Kidney (tissue), 14 donors: ENCODE results near the gene ARL15. TPM values are rescaled to one million over a fixed set of nuclear protein-coding genes. Genes with fewer than 3 reads are reported as not detected.

Source experiments
- DNase-seq, 5 donors: peaks; one replicate each; pipeline ENCODE4 v3.0.0-alpha.2; 2013 to 2020
- FAIRE-seq: peaks from 2 replicates; lab custom pipeline; 2012; peaks lifted over from hg19 to GRCh38; lab: Jason Lieb, UNC
- H3K27ac ChIP-seq, 2 donors: one replicate each; pipeline ENCODE4 v1.7.0; 2013; ENCODE audit warnings: low read depth in 2 of 2, low read length in 2 of 2, inconsistent platforms in 1 of 2
- H3K27me3 ChIP-seq: one replicate; pipeline ENCODE4 v1.7.1; 2013; ENCODE audit warnings: low read length, inconsistent platforms; ENCODE audit not compliant: control insufficient read depth, insufficient read depth
- H3K36me3 ChIP-seq, 3 donors: one replicate each; pipeline versions ENCODE4 v1.7.0 to v1.7.1; 2013; ENCODE audit warnings: low read length in 3 of 3, control low read depth in 1 of 3, inconsistent platforms in 1 of 3; ENCODE audit not compliant: insufficient read depth in 3 of 3, control insufficient read depth in 2 of 3
- H3K4me1 ChIP-seq, 3 donors: one replicate each; pipeline versions ENCODE4 v1.7.0 to v1.7.1; 2013; ENCODE audit warnings: low read length in 3 of 3, inconsistent platforms in 1 of 3, low read depth in 1 of 3; ENCODE audit not compliant: control insufficient read depth in 2 of 3, insufficient read depth in 2 of 3
- H3K4me3 ChIP-seq, 3 donors: one replicate each; pipeline versions ENCODE4 v1.7.0 to v1.8.1; 2013; ENCODE audit warnings: low read length in 3 of 3, control low read depth in 1 of 3, inconsistent platforms in 1 of 3
- H3K9ac ChIP-seq, 3 donors: one replicate each; pipeline versions ENCODE4 v1.7.0 to v1.7.1; 2013; ENCODE audit warnings: low read length in 3 of 3, control low read depth in 1 of 3, inconsistent platforms in 1 of 3
- H3K9me3 ChIP-seq, 3 donors: one replicate each; pipeline versions ENCODE4 v1.7.0 to v1.7.1; 2013; ENCODE audit warnings: low read length in 3 of 3, control low read depth in 1 of 3, inconsistent platforms in 1 of 3; ENCODE audit not compliant: control insufficient read depth in 2 of 3, insufficient read depth in 1 of 3
- intact Hi-C: fragments of 100-400 bp; cut with DNase I; formaldehyde crosslinking; loops from one replicate; pipeline ENCODE4 v1.11.1; 2022
- polyA plus RNA-seq: library from polyadenylated mRNA; stranded (reverse); fragments of 350-450 nt; fragmentation: Illumina TruSeq; extraction: RNeasy Lipid Tissue Mini Kit (QIAGEN cat#74804); gene quantifications from one replicate; pipeline ENCODE4 v1.2.3, GENCODE V29; 2014; ENCODE audit warnings: low read depth, low replicate concordance; ENCODE audit not compliant: insufficient read depth
- total RNA-seq: library from RNA; stranded (reverse); fragmentation: NEBNext Ultra II Directional; extraction: Animal tissue kit (Norgen Biotek cat#: 25700); gene quantifications from one replicate; pipeline ENCODE4 v1.2.1, GENCODE V29; 2021
- TF ChIP-seq, protein P1 (sequence below): IDR thresholded peaks from 3 replicates; pipeline ENCODE4 v1.5.1; 2012; ENCODE audit warnings: mild to moderate bottlenecking, moderate library complexity, borderline replicate concordance; ENCODE audit not compliant: insufficient read depth; ENCODE audit errors: extremely low read depth
- donor health status: control.
- donor health status: control.
- donor health status: control.
- donor health status: control.
- donor health status: control.
- donor health status: DM: yes; HTN: yes; CAD: no.
- donor health status: Normal renal cell carcinoma (clear cell type).

The ARL15 gene
- total and polyA plus RNA-seq, 2 donors from 2014 or later: 21.1 to 36.6 TPM

DNA sequence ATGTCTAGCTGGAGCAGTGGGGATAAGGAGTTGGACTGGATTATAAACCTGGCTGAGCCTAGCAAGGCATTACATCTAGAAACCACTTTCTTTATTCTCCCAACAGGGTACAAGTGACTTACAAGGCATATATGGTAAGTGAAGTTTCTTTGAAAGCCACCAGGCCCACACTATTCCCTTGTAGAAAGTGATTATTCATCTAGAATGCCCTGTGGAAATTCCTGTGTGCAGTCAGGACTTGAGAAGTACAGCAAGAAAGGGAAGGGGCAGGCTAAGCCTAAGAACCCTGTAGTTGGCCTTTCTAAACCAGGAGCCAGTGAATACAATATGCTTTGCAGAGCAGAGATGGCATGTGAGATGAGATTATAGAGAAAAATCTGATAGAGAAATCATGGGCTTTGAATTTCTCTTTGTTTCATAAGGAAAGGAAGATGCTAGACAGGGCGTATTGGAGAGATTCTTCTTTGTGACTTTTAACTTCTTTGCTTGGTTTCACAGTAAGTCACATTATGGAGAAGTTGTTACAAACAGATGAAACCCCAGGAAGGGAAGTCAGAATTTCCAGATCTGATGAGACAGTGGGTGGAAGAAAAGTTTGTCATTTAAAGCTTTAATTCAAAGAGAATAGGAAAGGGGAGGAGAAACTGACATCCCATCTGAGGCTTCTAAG is 428.2 kb downstream of the ARL15 start:
- DNase-seq: no peak
- intact Hi-C loops: no loop called here
- H3K27me3 ChIP-seq: no peaks in the 10 kb centered on the region
- TF ChIP-seq, protein P1, sequence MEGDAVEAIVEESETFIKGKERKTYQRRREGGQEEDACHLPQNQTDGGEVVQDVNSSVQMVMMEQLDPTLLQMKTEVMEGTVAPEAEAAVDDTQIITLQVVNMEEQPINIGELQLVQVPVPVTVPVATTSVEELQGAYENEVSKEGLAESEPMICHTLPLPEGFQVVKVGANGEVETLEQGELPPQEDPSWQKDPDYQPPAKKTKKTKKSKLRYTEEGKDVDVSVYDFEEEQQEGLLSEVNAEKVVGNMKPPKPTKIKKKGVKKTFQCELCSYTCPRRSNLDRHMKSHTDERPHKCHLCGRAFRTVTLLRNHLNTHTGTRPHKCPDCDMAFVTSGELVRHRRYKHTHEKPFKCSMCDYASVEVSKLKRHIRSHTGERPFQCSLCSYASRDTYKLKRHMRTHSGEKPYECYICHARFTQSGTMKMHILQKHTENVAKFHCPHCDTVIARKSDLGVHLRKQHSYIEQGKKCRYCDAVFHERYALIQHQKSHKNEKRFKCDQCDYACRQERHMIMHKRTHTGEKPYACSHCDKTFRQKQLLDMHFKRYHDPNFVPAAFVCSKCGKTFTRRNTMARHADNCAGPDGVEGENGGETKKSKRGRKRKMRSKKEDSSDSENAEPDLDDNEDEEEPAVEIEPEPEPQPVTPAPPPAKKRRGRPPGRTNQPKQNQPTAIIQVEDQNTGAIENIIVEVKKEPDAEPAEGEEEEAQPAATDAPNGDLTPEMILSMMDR: no peak
- no peaks in the 10 kb centered on the region for H3K9me3 ChIP-seq
- no peak for FAIRE-seq
- no peak overlapping the region for H3K27ac ChIP-seq
- H3K4me1 ChIP-seq: no peaks in the 10 kb centered on the region
- H3K4me3 ChIP-seq: no peak overlapping the region
- no peak overlapping the region for H3K9ac ChIP-seq
- peaks cover 0 to 3% (median 0%) of the 10 kb centered on the region in 3 donors for H3K36me3 ChIP-seq

DNA sequence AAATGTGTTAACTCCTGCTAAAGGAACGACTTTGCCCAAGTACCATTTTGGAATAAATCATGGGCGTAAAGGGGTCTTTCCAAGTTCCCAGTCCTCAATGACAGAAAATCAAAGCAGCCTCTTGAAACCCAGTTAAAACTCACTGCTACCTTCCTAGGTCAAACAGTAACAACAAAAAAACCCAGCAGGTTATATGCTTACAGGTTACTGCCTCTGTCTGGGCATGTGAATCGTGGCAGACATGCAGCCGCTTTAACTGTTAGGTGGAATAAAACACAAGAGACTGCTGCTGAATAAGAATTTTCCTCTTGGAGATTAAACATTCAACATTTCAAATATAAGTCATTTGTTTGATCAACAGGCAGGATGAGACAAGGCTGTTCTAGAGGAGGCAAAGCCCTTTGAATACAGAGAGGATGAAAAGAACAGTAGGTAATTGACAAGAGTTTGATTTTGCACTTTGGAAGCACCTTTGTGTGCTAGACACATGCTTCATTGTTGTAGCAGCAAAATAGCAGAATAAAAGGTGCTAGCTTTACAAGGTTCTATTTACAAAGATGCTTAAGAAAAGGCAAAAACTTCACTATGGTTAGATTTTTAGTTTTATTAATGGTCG is 430.6 kb downstream of the ARL15 start:
- peaks cover 0 to 3% (median 0%) of the 10 kb centered on the region in 3 donors for H3K36me3 ChIP-seq
- H3K27me3 ChIP-seq: no peaks in the 10 kb centered on the region
- H3K27ac ChIP-seq: no peak overlapping the region
- intact Hi-C loops: no loop called here
- no peak overlapping the region for H3K4me3 ChIP-seq
- DNase-seq (no peak), FAIRE-seq (no peak)
- H3K9ac ChIP-seq: no peak overlapping the region
- no peaks in the 10 kb centered on the region for H3K4me1 ChIP-seq
- H3K9me3 ChIP-seq: no peaks in the 10 kb centered on the region
- TF ChIP-seq, protein P1: no peak

DNA sequence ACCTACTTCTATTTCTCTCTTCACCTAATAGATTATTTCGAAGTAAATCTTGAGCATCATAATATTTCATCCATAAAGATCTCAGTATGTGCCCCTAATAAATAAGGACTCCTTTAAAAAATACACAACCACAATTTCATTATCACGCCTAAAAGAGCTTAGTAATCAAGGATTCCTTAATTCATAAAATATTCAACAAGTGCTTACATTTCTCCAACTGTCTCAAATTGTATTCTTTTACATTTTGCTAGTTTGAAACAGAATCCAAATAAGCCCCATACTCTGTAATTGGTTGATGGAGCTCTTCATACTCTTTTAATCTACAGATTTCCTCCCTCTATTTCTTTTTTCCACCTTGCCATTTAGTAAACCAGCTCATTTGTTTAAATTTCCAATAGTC is 432.4 kb downstream of the ARL15 start:
- H3K36me3 ChIP-seq: no peaks in the 10 kb centered on the region
- no peaks in the 10 kb centered on the region for H3K9me3 ChIP-seq
- no peak overlapping the region for H3K4me3 ChIP-seq
- DNase-seq (no peak), FAIRE-seq (no peak)
- H3K27ac ChIP-seq: no peak overlapping the region
- H3K9ac ChIP-seq: no peak overlapping the region
- intact Hi-C loops: no loop called here
- no peaks in the 10 kb centered on the region for H3K4me1 ChIP-seq
- H3K27me3 ChIP-seq: no peaks in the 10 kb centered on the region
- TF ChIP-seq, protein P1: no peak
